ENCODE measurements around the gene C1orf198. TPM values are rescaled to one million over a fixed set of nuclear protein-coding genes. Genes with fewer than 3 reads are reported as not detected.

Gene C1orf198
- total RNA-seq, 2 donors from 2014 or later = 3.7 to 20.6 TPM

DNA sequence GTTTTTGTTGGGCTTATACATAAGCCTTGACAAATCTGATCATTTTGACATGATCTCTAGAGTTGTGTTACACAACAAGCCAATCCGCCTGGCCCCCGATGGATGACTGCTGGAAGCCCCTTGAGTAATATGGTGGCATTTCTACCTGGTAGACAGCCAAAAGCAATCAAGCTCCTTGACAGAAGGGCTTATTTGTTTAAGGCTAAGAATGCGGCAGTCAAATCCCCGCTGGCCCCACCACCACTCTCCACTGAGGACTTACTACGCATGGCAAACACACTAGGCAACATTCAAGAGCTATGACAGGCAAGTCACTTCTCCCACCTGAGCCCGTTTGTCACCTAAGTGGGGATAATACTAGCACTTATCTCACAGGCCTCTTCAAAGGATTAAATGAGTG is 33.4 kb upstream of the C1orf198 start:
- peaks cover 8% of the 10 kb centered on the region for H3K36me3 Mint-ChIP-seq (ENCODE audit: low read depth)
- no peak for DNase-seq
- H3K9me3 ChIP-seq (ENCODE audit: control insufficient read depth, low read length, poor library complexity, severe bottlenecking) = no peaks in the 10 kb centered on the region
- H3K4me1 Mint-ChIP-seq = peaks cover 2% of the 10 kb centered on the region
- no peak for ATAC-seq
- H3K27ac Mint-ChIP-seq = no peak overlapping the region
- H3K27me3 Mint-ChIP-seq = no peaks in the 10 kb centered on the region
- no peak overlapping the region for H3K4me3 Mint-ChIP-seq

- Mint-ChIP-seq H3K27me3 (no peaks in the 10 kb centered on the region), H3K4me1 (peaks cover 2% of the 10 kb centered on the region), H3K36me3 (ENCODE audit: low read depth) (peaks cover 8% of the 10 kb centered on the region), H3K4me3 (no peak overlapping the region), H3K27ac (no peak overlapping the region)
- DNase-seq = no peak
- no peak for ATAC-seq
- no peaks in the 10 kb centered on the region for H3K9me3 ChIP-seq (ENCODE audit: control insufficient read depth, low read length, poor library complexity, severe bottlenecking)
These were observed 32.7 kb upstream of the C1orf198 start for GRCh38 chr1:230900984-230901383.

DNA sequence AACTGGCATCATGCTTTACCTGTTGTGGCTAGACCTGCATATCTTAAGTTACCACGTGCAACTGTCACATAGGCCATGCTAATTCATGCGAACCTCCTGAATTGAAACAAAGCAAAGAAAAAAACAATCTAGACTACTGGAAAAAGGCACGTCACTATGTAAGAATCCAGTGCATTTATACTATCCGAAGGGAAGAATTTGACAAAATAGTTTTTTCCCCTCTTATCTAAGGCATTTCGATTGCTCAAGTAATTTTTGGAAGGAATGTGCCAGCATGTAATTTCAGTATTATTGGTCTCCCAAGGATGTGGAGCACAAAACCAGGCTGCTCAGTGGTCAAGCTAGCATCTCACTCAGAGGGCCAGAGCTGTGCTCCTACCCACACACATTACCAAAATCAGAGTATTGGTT is 31.5 kb upstream of the C1orf198 start:
- Mint-ChIP-seq H3K27me3 (no peaks in the 10 kb centered on the region), H3K27ac (no peak overlapping the region), H3K4me3 (no peak overlapping the region), H3K36me3 (ENCODE audit: low read depth) (peaks cover 5% of the 10 kb centered on the region), H3K4me1 (peaks cover 2% of the 10 kb centered on the region)
- DNase-seq = no peak
- H3K9me3 ChIP-seq (ENCODE audit: control insufficient read depth, low read length, poor library complexity, severe bottlenecking) = no peaks in the 10 kb centered on the region
- no peak for ATAC-seq

DNA sequence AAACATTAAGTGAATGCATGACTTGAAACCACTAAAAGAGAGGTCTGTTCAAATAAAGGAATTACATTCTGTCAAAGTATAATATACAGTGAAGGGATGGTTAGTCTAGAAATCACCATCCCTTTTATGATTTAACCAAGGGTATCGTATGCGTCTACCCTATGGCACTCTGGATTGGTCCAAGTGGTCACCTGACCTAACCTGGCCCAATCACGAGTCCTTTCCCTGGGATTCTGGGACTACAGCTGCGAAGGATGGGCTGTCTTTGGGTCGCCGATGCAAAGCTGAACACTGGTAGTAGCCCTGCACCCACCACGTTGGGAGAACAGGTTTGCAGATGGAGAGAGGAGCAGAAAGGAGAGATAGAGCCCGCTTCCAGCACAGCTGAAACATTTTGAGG is 30.4 kb upstream of the C1orf198 start:
- Mint-ChIP-seq H3K27me3 (peaks cover 2% of the 10 kb centered on the region), H3K4me1 (peaks cover 2% of the 10 kb centered on the region), H3K27ac (peak overlapping the region; percentile 34), H3K36me3 (ENCODE audit: low read depth) (peaks cover 5% of the 10 kb centered on the region), H3K4me3 (no peak overlapping the region)
- DNase-seq (no peak), ATAC-seq (no peak)
- no peaks in the 10 kb centered on the region for H3K9me3 ChIP-seq (ENCODE audit: control insufficient read depth, low read length, poor library complexity, severe bottlenecking)

DNA sequence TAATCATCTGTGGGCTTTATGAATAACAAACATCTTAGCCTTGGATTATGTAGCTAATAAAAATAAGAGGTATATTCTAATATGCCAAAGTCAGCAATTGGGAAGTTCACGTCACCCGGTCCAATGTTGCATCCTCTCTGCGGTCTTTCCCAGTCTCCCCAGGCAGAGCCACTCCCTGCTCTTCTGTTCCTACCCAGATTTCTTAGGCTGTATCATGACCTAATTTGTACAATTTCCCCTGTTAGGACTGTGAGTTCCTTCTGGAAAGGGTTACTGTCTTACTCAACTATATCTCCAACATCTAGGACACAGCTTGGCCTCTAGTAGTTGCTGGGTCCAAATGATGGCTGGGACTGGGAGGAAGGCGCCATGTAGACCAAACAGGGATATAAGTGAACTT is 29.8 kb upstream of the C1orf198 start:
- H3K4me3 Mint-ChIP-seq = no peak overlapping the region
- H3K27ac Mint-ChIP-seq = peak overlapping the region; percentile 34
- H3K36me3 Mint-ChIP-seq (ENCODE audit: low read depth) = peaks cover 2% of the 10 kb centered on the region

GRCh38 chr1:230896779-230897178 is 28.5 kb upstream of the C1orf198 start:
- ATAC-seq = no peak
- Mint-ChIP-seq H3K27ac (no peak overlapping the region), H3K27me3 (peaks cover 14% of the 10 kb centered on the region), H3K4me1 (no peaks in the 10 kb centered on the region), H3K36me3 (ENCODE audit: low read depth) (no peaks in the 10 kb centered on the region), H3K4me3 (no peak overlapping the region)
- no peak for DNase-seq
- no peaks in the 10 kb centered on the region for H3K9me3 ChIP-seq (ENCODE audit: control insufficient read depth, low read length, poor library complexity, severe bottlenecking)

More for the DNA sequence above, 29.8 kb upstream of the C1orf198 start:
- H3K4me1 Mint-ChIP-seq = no peaks in the 10 kb centered on the region
- DNase-seq (no peak), ATAC-seq (no peak)
- no peaks in the 10 kb centered on the region for H3K9me3 ChIP-seq (ENCODE audit: control insufficient read depth, low read length, poor library complexity, severe bottlenecking)
- peaks cover 6% of the 10 kb centered on the region for H3K27me3 Mint-ChIP-seq

- H3K9me3 ChIP-seq (ENCODE audit: control insufficient read depth, low read length, poor library complexity, severe bottlenecking) = no peaks in the 10 kb centered on the region
These were observed 27.1 kb upstream of the C1orf198 start for GRCh38 chr1:230895452-230895851.

DNA sequence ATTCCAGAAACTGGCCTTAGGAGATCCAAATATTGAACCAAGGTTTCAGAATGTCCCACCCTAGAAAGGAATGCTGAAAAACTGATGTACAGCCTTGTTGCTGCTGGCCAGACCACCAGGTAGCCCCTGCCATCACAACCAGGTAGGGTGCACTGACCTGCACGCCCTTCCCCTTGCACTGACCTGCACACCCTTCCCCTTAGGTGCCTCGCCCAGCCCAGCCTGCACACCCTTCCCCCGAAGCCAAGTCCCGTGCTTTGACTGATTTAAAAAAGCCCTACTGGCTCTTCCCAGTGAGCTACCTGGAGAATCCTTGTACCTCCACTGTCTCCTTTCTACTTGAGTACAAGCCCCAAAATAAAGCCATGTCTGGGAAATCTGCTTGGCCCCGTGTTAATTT is 26.3 kb upstream of the C1orf198 start:
- Mint-ChIP-seq H3K27ac (no peak overlapping the region), H3K27me3 (peaks cover 14% of the 10 kb centered on the region), H3K36me3 (ENCODE audit: low read depth) (no peaks in the 10 kb centered on the region), H3K4me3 (no peak overlapping the region), H3K4me1 (no peaks in the 10 kb centered on the region)
- no peak for ATAC-seq
- DNase-seq = no peak
- no peaks in the 10 kb centered on the region for H3K9me3 ChIP-seq (ENCODE audit: control insufficient read depth, low read length, poor library complexity, severe bottlenecking)

More at GRCh38 chr1:230895452-230895851, 27.1 kb upstream of the C1orf198 start:
- DNase-seq (no peak), ATAC-seq (no peak)
- H3K4me3 Mint-ChIP-seq = no peak overlapping the region
- H3K4me1 Mint-ChIP-seq = no peaks in the 10 kb centered on the region
- H3K36me3 Mint-ChIP-seq (ENCODE audit: low read depth) = no peaks in the 10 kb centered on the region
- no peak overlapping the region for H3K27ac Mint-ChIP-seq
- peaks cover 14% of the 10 kb centered on the region for H3K27me3 Mint-ChIP-seq

DNA sequence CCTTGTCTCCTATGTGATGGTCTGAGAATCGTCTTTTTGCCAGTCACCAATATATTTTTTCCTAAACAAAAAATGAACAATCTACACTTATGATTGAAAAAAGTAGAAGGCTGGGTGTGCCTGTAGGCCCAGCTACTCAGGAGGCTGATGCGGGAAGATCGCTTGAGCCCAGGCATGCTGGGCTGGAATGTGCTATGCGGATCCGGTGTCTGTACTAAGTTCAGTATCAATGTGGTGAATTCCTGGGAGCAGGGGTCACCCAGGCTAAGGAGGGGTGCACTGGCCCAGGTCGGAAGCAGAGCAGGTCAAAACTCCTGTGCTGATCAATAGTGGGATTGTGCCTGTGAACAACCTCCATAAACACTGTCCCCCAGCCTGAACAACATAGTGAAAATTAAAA is 25.7 kb upstream of the C1orf198 start:
- peaks cover 17% of the 10 kb centered on the region for H3K27me3 Mint-ChIP-seq
- ATAC-seq (no peak), DNase-seq (no peak)
- H3K4me1 Mint-ChIP-seq = no peaks in the 10 kb centered on the region
- no peaks in the 10 kb centered on the region for H3K9me3 ChIP-seq (ENCODE audit: control insufficient read depth, low read length, poor library complexity, severe bottlenecking)
- H3K36me3 Mint-ChIP-seq (ENCODE audit: low read depth) = no peaks in the 10 kb centered on the region
- no peak overlapping the region for H3K27ac Mint-ChIP-seq
- no peak overlapping the region for H3K4me3 Mint-ChIP-seq

- peaks cover 33% of the 10 kb centered on the region for H3K27me3 Mint-ChIP-seq
- no peak for DNase-seq
- no peak overlapping the region for H3K27ac Mint-ChIP-seq
- H3K4me3 Mint-ChIP-seq = no peak overlapping the region
- H3K9me3 ChIP-seq (ENCODE audit: control insufficient read depth, low read length, poor library complexity, severe bottlenecking) = no peaks in the 10 kb centered on the region
- H3K4me1 Mint-ChIP-seq = peaks cover 3% of the 10 kb centered on the region
- no peak for ATAC-seq
- peaks cover 4% of the 10 kb centered on the region for H3K36me3 Mint-ChIP-seq (ENCODE audit: low read depth)
These were observed 23.7 kb upstream of the C1orf198 start for GRCh38 chr1:230892018-230892491.

DNA sequence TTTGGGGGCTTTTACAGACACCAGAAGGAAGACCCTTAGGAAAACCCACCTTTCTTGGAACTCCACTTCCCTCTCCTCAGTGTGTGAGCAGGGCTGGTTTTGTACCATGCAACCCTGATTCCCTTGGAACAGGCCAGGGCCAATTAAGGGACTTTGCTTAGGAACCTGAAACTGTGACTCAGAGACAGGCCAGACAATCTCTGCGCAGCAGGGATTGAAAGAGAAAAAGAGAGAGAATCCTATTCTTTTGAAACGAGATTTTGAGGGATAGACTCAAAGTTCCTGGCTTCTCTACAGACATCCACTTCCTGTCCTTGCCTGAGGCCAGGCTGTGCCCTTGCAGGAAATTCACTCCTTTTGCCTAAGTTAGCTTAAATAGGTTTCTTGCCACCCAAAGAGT is 23.1 kb upstream of the C1orf198 start:
- no peaks in the 10 kb centered on the region for H3K9me3 ChIP-seq (ENCODE audit: control insufficient read depth, low read length, poor library complexity, severe bottlenecking)
- no peak overlapping the region for H3K27ac Mint-ChIP-seq
- DNase-seq (no peak), ATAC-seq (no peak)
- peaks cover 3% of the 10 kb centered on the region for H3K4me1 Mint-ChIP-seq
- H3K27me3 Mint-ChIP-seq = peaks cover 33% of the 10 kb centered on the region
- no peak overlapping the region for H3K4me3 Mint-ChIP-seq
- peaks cover 4% of the 10 kb centered on the region for H3K36me3 Mint-ChIP-seq (ENCODE audit: low read depth)

GRCh38 chr1:230884646-230885045 is 16.3 kb upstream of the C1orf198 start:
- Mint-ChIP-seq H3K27me3 (peaks cover 62% of the 10 kb centered on the region), H3K4me1 (peaks cover 3% of the 10 kb centered on the region), H3K27ac (no peak overlapping the region), H3K4me3 (no peak overlapping the region), H3K36me3 (ENCODE audit: low read depth) (peaks cover 6% of the 10 kb centered on the region)
- H3K9me3 ChIP-seq (ENCODE audit: control insufficient read depth, low read length, poor library complexity, severe bottlenecking) = no peaks in the 10 kb centered on the region
- no peak for ATAC-seq
- DNase-seq = no peak

DNA sequence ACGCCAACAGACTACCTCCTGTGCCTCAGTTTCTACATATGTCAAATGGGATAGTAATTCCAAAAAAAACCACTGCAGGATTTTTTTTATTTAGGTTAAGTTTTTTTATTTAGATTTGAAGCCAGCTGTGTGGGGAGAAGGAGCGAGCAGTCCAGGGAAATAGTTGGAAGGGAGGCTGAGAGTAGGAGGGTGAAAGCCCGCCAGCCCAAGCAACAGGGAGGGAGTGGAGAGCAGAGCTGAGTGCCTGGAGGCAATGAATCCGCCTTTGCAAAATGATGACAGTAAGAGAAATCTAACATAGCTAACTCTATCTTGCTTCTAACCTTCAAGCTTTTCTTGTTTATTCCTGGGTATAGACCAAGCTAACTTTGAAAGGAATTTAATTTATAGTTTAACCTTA is 15.6 kb upstream of the C1orf198 start:
- no peak for ATAC-seq
- DNase-seq = no peak
- Mint-ChIP-seq H3K36me3 (ENCODE audit: low read depth) (peaks cover 6% of the 10 kb centered on the region), H3K27ac (no peak overlapping the region), H3K4me1 (peaks cover 3% of the 10 kb centered on the region), H3K27me3 (peaks cover 65% of the 10 kb centered on the region), H3K4me3 (no peak overlapping the region)
- H3K9me3 ChIP-seq (ENCODE audit: control insufficient read depth, low read length, poor library complexity, severe bottlenecking) = no peaks in the 10 kb centered on the region

DNA sequence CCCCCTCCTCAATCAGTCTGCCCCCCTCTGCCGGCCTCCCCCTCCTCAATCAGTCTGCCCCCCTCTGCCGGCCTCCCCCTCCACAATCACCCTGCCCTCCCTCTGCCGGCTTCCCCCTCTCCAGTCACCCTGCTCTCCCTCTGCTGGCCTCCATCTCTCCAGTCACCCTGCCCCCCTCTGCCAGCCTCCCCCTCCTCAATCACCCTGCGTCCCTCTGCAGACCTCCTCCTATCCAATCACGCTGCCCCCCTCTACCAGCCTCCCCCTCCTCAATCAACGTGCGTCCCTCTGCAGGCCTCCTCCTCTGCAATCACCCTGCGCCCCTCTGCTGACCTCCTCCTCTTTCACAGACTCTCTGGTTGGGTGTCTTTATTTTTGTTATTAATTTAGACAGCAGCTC is 11.5 kb upstream of the C1orf198 start:
- no peak for ATAC-seq
- Mint-ChIP-seq H3K4me3 (no peak overlapping the region), H3K27ac (no peak overlapping the region), H3K4me1 (no peaks in the 10 kb centered on the region), H3K27me3 (peaks cover 78% of the 10 kb centered on the region), H3K36me3 (ENCODE audit: low read depth) (no peaks in the 10 kb centered on the region)
- H3K9me3 ChIP-seq (ENCODE audit: control insufficient read depth, low read length, poor library complexity, severe bottlenecking) = no peaks in the 10 kb centered on the region
- DNase-seq = no peak

All from T-helper 17 cell (primary cell).